NCI-H2227 (cell line): ENCODE results near the gene NEFH.
A peak's percentile ranks its signal among the peaks of the same experiment; 100 is the strongest.
"Not testable (repeated sequence)": the region's sequence is repeated elsewhere in the genome, so short reads cannot be mapped to it uniquely, and the experiment has no call there.

Experiments
- DNase-seq: peaks from one replicate; lab custom pipeline; 2025; ENCODE audit not compliant: unreplicated experiment; lab: John Stamatoyannopoulos, UW

NEFH gene

DNA sequence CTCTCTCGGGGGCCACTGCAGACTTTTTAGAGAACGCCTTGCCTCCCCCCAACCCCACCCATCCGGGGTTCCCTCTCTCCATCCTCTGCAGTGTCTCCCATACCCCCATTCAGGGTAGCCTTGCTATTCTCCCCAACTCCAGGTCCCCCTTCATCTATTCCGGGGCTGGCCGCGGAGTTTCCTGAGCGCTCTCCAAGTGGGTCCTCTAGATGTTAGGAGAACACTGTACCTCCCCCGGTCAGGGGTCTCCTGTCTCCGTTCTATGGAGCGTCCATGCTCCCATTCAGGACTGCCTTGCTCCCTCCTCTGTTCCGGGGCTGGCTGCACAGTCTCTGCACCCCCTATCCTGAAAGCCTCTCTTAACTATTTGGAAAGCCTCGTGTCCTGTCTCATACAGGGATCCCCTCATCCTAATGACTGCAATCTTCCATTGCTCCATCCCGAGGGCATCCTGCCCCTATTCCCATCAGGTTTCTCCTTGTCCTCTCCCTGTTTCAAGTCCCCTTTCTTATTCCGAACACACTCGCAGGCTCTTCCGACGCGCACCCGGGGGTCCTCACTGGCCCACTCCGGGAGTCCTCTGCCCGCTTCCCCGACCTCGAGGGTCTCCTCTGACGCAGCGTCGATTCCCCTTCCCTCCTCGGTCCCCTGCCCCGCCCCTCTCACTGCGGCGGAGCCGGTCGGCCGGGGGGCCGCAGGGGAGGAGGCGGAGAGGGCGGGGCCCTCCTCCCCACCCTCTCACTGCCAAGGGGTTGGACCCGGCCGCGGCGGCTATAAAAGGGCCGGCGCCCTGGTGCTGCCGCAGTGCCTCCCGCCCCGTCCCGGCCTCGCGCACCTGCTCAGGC, at the start of gene NEFH:
TSS of gene NEFH (plus strand) at position 802 of the 845 bp plus-strand sequence. CDS start 45 bp downstream, outside the sequence.
- DNase-seq: peak; percentile 88

DNA sequence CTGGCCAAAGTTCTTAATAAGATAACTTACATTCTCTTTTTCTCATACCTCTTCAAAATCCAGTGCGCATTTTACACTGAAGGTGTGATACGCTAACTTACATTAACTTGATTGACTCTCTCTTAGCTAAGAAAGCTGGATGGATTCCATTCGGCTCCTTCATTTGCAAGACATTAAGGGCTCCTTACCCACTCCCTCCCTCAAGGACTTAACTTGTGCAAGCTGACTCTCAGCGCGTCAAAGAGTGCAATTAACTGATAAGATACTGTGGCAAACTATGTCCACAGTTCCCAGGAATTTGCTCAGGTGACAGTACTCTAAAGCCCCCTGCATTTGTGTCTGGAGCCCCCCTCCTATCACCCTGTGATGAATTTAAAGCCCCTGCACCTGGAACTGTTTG, 48.0 kb upstream of the NEFH start:
- no peak for DNase-seq

- no peak for DNase-seq
Measured at GRCh38 chr22:29433856-29434255, 46.2 kb upstream of the NEFH start.

- no peak for DNase-seq
Measured at GRCh38 chr22:29434288-29434687, 45.7 kb upstream of the NEFH start.

- no peak for DNase-seq
Measured at GRCh38 chr22:29435236-29436136, 44.5 kb upstream of the NEFH start.

DNA sequence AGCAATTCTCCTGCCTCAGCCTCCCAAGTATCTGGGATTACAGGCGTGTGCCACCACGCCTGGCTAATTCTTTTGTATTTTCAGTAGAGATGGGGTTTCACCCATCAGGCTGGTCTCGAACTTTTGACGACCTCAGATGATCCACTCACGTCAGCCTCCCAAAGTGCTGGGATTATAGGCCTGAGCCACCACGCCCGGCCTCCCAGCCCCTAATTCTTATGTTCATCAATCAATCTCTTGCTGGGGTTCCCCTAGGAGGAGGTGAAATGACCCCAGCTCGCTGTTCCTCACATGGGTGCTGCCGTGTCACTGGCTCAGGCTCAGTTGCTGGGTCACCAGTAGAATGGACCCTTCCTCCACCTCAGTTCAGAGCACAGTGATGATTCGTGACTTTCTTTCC, 41.7 kb upstream of the NEFH start, which contains the start of gene RFPL1:
TSS of gene RFPL1 (plus strand) at position 301 of the 400 bp plus-strand sequence.
- not testable (repeated sequence) for DNase-seq

DNA sequence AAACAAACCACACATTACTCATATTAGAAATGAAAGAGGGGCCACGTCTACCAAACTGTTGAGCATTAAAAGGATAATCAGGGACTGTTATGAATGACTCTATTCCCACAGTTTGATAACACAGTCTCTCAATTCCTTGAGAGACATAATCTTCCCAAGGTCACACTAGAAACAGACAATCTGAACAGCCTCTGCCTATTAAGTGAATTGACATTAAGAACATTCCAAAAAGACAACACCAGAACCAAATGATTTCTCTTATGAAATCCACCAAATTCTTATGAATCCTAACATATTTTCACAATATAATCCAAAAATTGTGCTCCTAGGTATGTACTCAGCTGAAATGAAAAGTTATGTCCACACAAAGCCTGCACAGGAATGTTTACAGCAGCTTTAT, 37.0 kb upstream of the NEFH start:
- no peak for DNase-seq

DNA sequence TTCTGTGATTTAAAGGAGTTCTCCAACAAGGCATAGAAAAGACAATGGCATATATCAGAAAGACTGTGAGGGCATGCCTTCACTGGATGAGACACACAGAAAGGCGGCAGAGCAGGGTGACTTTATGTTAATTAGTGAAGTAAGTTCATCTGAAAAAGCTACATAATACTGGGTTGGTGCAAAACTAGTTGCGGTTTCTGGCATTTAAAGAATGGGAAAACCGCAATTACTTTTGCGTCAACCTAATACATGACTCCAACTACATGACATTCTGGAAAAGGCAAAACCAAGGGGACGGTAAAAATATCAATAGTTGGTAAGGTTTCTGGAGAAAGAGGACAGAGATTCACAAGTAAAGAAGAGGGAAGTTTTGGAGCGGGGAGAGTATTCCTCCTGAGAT, 36.6 kb upstream of the NEFH start:
- DNase-seq: no peak

DNA sequence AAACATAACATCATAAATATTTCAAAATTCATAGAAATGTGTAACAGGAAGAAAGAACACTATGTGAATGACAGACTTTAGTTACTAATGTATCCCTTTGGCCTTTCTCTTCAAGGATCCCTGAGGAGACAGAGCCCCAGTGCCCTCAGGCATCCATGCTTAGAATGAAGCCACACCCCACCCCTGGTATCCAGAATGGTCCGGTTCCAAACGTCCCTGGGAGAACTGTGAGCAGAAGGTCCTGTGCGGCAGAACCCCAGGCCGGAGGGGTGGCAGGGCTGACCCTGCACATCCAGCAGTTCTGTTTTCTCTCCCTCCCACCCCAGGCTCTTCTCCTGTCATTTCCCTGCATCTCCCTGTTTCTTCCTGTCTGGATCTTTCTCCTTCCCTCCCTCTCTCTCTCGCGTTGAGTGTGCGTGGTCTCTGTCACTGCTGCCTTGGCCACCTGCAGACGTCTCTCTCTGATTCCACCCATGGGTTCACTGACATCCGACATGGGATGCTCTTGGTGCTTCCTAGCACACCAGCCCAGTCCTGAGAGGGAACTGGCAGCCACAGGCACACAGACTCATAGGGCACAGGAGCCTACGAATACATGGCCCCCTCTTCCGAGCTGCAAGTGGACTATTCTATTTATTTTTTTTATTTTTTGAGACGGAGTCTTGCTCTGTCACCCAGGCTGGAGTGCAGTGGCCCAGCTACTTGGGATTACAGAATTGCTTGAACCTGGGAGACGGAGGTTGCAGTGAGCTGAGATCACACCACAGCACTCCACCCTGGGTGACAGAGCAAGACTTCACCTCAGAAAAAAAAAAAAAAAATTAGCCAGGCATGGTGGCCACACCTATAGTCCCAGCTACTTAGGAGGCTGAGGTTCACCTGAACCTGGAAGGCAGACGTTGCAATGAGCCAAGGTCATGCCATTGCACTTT, 35.9 kb upstream of the NEFH start:
- no peak for DNase-seq

DNA sequence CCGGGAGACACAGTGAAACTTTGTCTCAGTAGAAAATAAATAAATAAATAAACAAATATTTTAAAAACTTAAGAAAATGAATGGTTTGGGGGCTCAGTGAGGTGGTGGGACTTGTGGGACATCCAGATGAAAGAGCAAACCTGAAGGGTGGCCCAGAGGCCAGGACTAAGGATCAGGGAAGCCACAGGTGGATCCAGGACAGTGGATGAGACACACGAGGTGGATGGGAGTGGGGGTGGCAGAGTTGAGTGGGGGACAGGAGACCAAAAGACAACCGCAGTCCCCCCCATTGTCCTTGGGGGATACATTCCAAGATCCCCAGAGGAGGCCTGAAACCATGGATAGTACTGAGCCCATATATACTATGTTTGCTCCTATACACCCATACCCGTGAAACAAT, 34.5 kb upstream of the NEFH start:
- DNase-seq: no peak

- DNase-seq: no peak
Measured at GRCh38 chr22:29447906-29448305, 32.1 kb upstream of the NEFH start.

- DNase-seq: no peak
Measured at GRCh38 chr22:29449296-29449875, 30.6 kb upstream of the NEFH start.

DNA sequence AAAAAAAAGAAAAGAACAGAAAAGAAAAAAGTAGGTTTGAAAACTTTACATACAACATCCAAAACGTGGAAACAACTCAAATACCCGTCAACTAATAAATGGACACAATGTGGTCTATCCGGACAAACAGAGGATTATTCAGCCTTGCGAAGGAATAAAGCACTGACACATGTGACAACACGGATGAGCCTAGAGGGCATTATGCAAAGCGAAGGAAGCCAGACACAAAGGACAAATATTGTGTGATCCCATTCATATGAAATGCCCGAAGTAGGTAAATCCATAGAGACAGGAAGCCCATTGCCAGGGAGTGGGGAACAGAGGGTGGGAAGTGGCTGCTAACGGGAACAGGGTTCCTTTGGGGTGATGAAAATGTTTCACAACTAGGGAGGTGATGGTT, 29.8 kb upstream of the NEFH start:
- no peak for DNase-seq

- DNase-seq: no peak
Measured at GRCh38 chr22:29451863-29452262, 28.2 kb upstream of the NEFH start.

- DNase-seq: no peak
Measured at GRCh38 chr22:29454276-29454675, 25.7 kb upstream of the NEFH start.

DNA sequence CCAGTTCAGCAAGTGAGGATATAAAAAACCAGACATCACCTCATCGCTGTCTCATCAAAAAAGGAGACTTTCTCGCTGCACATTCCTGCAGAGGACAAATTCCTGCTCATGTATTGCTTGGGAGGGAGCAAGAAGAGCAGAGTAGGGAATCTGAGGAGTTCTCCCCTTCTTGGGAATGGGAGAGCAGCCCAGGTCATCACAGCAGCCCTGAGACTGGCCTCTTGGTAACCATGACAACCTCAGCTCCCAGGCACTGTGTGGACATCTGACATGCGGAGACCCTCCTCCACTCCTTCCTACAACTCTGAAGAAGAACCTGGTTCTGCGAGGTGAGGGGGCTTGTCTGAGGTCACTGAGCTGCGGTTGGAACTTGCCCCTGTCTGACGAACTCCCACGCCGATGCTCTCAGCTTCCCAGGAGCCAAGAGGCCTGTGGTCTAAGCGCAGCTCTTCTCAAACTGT, 23.8 kb upstream of the NEFH start:
- no peak for DNase-seq

GRCh38 chr22:29457730-29458129, 22.3 kb upstream of the NEFH start:
- DNase-seq: peak; percentile 59

DNA sequence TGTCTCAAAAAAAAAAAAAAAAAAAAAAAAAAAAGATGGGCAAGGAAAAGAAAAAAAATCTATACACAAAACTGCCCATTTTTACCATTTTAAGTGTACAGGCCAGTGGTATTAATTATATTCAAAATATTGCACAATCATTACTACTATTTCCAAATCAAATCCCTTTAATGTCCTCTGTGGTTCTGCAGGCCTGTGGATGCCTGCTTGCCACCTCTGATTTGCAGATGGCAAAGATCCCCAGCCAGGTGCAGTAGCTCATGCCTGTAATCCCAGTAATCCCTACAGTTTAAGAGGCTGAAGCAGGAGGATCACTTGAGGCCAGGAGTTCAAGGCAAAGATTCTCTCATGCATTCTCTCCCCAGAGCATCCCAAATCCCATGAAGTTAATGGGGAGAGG, 21.5 kb upstream of the NEFH start:
- DNase-seq: no peak

GRCh38 chr22:29459773-29460172, 20.2 kb upstream of the NEFH start:
- DNase-seq: peak; percentile 36

DNA sequence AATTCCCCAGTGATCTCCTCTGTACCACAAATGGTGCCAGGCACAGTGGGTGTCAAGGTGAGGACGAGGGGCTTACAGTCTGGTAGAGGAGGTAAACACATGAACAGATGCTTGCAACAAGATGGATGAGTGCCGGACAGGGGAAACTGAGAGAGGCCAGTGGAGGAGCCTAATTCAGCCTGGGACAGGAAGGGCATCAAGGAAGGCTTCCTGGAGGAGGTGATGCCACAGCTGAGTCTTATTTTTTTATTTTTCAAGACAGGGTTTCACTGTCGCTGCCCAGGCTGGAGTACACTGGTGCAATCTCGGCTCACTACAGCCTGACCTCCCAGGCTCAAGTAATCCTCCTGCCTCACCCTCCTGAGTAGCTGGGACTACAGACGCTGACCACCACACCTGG, 18.8 kb upstream of the NEFH start:
- no peak for DNase-seq
